Nephron (organoid): ENCODE results near the gene PRKG1.

Source experiments
- H3K27ac Mint-ChIP-seq, 3 experiments: 2 replicates each; pipeline ENCODE4 v1.8.0; 2020; ENCODE audit warnings: mixed read lengths in 3 of 3, mild to moderate bottlenecking in 2 of 3, moderate library complexity in 1 of 3
- H3K27me3 Mint-ChIP-seq: 2 replicates; pipeline ENCODE4 v1.8.0; 2021; ENCODE audit warnings: low read depth, mild to moderate bottlenecking, moderate library complexity, mixed read lengths
- H3K36me3 Mint-ChIP-seq: 2 replicates; pipeline ENCODE4 v1.8.0; 2020; ENCODE audit warnings: low read depth, mixed read lengths
- H3K4me1 Mint-ChIP-seq: 2 replicates; pipeline ENCODE4 v1.8.0; 2020; ENCODE audit warnings: mixed read lengths
- H3K4me3 Mint-ChIP-seq, 3 experiments: 2 replicates each; pipeline ENCODE4 v1.8.0; 2020; ENCODE audit warnings: mild to moderate bottlenecking in 3 of 3, mixed read lengths in 3 of 3, moderate library complexity in 2 of 3
- H3K9me3 Mint-ChIP-seq: 2 replicates; pipeline ENCODE4 v1.8.0; 2020; ENCODE audit warnings: mixed read lengths
- TF ChIP-seq, protein P1 (sequence below), 3 experiments: fragments of 200-600 bp; sonication (generic); IDR thresholded peaks; one replicate each; pipeline ENCODE4 v1.5.0; 2021; ENCODE audit warnings: antibody characterized with exemption in 3 of 3; ENCODE audit not compliant: unreplicated experiment in 3 of 3

PRKG1 gene

GRCh38 chr10:51838471-51838870 lies 764.2 kb downstream of the PRKG1 start:
- Mint-ChIP-seq H3K9me3 (peaks cover 23% of the 10 kb centered on the region), H3K4me3 (no peak overlapping the region), H3K36me3 (peaks cover 8% of the 10 kb centered on the region), H3K27me3 (no peaks in the 10 kb centered on the region), H3K4me1 (peaks cover 15% of the 10 kb centered on the region), H3K27ac (peak overlapping the region in 2 of 3 experiments; percentile 17 to 57)
- TF ChIP-seq, protein P1, sequence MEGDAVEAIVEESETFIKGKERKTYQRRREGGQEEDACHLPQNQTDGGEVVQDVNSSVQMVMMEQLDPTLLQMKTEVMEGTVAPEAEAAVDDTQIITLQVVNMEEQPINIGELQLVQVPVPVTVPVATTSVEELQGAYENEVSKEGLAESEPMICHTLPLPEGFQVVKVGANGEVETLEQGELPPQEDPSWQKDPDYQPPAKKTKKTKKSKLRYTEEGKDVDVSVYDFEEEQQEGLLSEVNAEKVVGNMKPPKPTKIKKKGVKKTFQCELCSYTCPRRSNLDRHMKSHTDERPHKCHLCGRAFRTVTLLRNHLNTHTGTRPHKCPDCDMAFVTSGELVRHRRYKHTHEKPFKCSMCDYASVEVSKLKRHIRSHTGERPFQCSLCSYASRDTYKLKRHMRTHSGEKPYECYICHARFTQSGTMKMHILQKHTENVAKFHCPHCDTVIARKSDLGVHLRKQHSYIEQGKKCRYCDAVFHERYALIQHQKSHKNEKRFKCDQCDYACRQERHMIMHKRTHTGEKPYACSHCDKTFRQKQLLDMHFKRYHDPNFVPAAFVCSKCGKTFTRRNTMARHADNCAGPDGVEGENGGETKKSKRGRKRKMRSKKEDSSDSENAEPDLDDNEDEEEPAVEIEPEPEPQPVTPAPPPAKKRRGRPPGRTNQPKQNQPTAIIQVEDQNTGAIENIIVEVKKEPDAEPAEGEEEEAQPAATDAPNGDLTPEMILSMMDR (IDR thresholded peaks at IDR 0.05; ENCODE audit: unreplicated experiment in 3 of 3): no peak

GRCh38 chr10:51843966-51844365 lies 769.7 kb downstream of the PRKG1 start:
- H3K4me3 Mint-ChIP-seq: no peak overlapping the region
- H3K36me3 Mint-ChIP-seq: no peaks in the 10 kb centered on the region
- no peaks in the 10 kb centered on the region for H3K27me3 Mint-ChIP-seq
- H3K27ac Mint-ChIP-seq: no peak overlapping the region
- H3K4me1 Mint-ChIP-seq: peaks cover 6% of the 10 kb centered on the region
- H3K9me3 Mint-ChIP-seq: peaks cover 2% of the 10 kb centered on the region
- TF ChIP-seq, protein P1 (IDR thresholded peaks at IDR 0.05; ENCODE audit: unreplicated experiment in 3 of 3): no peak

DNA sequence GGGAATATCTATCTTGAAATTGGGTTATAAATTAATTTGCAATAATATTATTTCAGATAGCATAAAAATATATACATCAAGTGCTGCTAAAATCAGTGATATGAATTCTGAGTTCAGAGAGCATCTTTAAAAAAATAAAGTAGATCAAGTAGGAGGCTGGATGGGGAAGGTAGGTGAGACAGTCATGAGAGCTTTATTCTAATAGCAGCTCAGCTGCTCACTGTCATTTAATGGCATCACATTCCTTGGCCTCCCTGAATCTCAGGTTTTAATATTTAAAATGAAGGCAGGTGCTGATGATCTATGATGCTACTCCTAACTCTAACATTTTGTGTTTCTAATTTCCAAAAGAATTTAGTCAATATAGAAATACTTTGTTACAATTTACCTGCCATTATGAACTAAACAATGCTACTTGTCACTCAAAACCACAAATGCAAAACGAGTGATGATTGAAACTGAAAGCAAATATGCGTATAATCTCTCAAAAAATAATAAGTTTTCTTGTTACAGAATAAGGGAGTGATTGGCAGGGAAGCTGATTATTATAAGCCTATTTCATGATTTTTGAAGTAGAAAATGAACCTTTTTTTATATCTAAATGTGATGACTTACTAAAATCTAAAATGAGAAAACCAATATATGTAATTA lies 772.7 kb downstream of the PRKG1 start:
- Mint-ChIP-seq H3K4me3 (no peak overlapping the region), H3K27ac (no peak overlapping the region), H3K4me1 (no peaks in the 10 kb centered on the region), H3K9me3 (no peaks in the 10 kb centered on the region), H3K27me3 (no peaks in the 10 kb centered on the region), H3K36me3 (no peaks in the 10 kb centered on the region)
- TF ChIP-seq, protein P1 (IDR thresholded peaks at IDR 0.05; ENCODE audit: unreplicated experiment in 3 of 3): no peak

GRCh38 chr10:51852297-51852696 lies 778.0 kb downstream of the PRKG1 start:
- H3K27ac Mint-ChIP-seq: no peak overlapping the region
- TF ChIP-seq, protein P1 (IDR thresholded peaks at IDR 0.05; ENCODE audit: unreplicated experiment in 3 of 3): no peak

DNA sequence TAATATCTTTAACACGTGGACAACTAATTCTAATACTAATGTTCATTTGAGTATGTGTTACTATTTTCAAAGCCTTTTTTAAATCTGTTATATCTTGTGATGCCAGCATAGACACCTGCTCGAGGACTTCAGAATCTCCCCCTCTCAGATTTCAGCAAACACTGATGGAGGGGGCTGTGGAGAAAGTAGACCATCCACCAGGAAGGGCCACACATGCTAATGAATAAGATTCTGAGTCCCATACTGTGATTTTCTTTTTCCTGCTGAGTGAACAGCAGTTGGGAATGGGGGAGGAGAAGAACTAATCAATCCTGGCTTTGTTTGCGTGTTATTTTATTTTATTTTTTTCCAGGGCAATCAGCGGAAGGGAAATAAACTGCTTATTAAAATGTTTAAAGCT lies 783.0 kb downstream of the PRKG1 start:
- Mint-ChIP-seq H3K27me3 (no peaks in the 10 kb centered on the region), H3K4me1 (peaks cover 13% of the 10 kb centered on the region), H3K27ac (peak overlapping the region in 2 of 3 experiments; percentile 13 to 22)

More at GRCh38 chr10:51852297-51852696, 778.0 kb downstream of the PRKG1 start:
- H3K4me1 Mint-ChIP-seq: peaks cover 6% of the 10 kb centered on the region
- no peaks in the 10 kb centered on the region for H3K27me3 Mint-ChIP-seq
- peaks cover 4% of the 10 kb centered on the region for H3K36me3 Mint-ChIP-seq
- H3K4me3 Mint-ChIP-seq: no peak overlapping the region
- peaks cover 5% of the 10 kb centered on the region for H3K9me3 Mint-ChIP-seq

More for the DNA sequence above, 783.0 kb downstream of the PRKG1 start:
- H3K9me3 Mint-ChIP-seq: peaks cover 5% of the 10 kb centered on the region
- TF ChIP-seq, protein P1 (IDR thresholded peaks at IDR 0.05; ENCODE audit: unreplicated experiment in 3 of 3): no peak
- H3K36me3 Mint-ChIP-seq: peaks cover 4% of the 10 kb centered on the region
- H3K4me3 Mint-ChIP-seq: no peak overlapping the region
